SK-N-SH (cell line): Measurements from ENCODE around the gene NOTCH2. TPM values are rescaled to one million over a fixed set of nuclear protein-coding genes. Genes with fewer than 3 reads are reported as not detected.

ENCODE experiments used
- CTCF ChIA-PET: fragments of 300-600, 350-600 bp; formaldehyde crosslinking; extraction: SDS; loops from one replicate; lab custom pipeline; 2021; lab: Yijun Ruan, JAX
- POLR2A ChIA-PET: fragments of 350-600 bp; sonication (Branson Sonifier 250); formaldehyde crosslinking; extraction: SDS; loops from one replicate; lab custom pipeline; 2020; ENCODE audit warnings: antibody characterized with exemption, inconsistent platforms; lab: Yijun Ruan, JAX
- DNase-seq: peaks from one replicate; pipeline ENCODE4 v3.0.0; 2012
- H2AFZ ChIP-seq: fragments of 200-600 bp; sonication (generic); 2 replicates; pipeline ENCODE4 v1.8.1; 2016; ENCODE audit warnings: antibody characterized with exemption, mild to moderate bottlenecking, low read depth
- H3F3A ChIP-seq: fragments of 200-600 bp; sonication (generic); replicated peaks from 2 replicates; pipeline ENCODE3; 2016; ENCODE audit warnings: antibody characterized with exemption, mild to moderate bottlenecking; ENCODE audit not compliant: insufficient read depth
- H3K27ac ChIP-seq, 2 experiments: fragments of 200-500 bp in 1 of 2; fragments of 200-600 bp in 1 of 2; sonication (Bioruptor generic) in 1 of 2; sonication (generic), shearing (Covaris generic) in 1 of 2; 2 replicates each; pipeline versions ENCODE4 v1.5.1 to v1.6.1; 2014 to 2016; ENCODE audit warnings: low read depth in 2 of 2, inconsistent platforms in 1 of 2, low read length in 1 of 2, mild to moderate bottlenecking in 1 of 2, mixed read lengths in 1 of 2
- H3K27me3 ChIP-seq: fragments of 200-600 bp; sonication (generic), shearing (Covaris generic); 2 replicates; pipeline ENCODE4 v1.6.1; 2016; ENCODE audit warnings: mixed run types; ENCODE audit not compliant: insufficient read depth
- H3K36me3 ChIP-seq, 2 experiments: fragments of 200-500 bp in 1 of 2; fragments of 200-600 bp in 1 of 2; sonication (Bioruptor generic) in 1 of 2; sonication (generic) in 1 of 2; replicated peaks in 1 of 2; 2 replicates each; pipeline versions ENCODE3 to v1.5.1; 2014 to 2016; ENCODE audit warnings: low read length in 1 of 2, mild to moderate bottlenecking in 1 of 2; ENCODE audit not compliant: insufficient read depth in 2 of 2, control insufficient read depth in 1 of 2
- H3K4me1 ChIP-seq, 2 experiments: fragments of 200-500 bp in 1 of 2; fragments of 200-600 bp in 1 of 2; sonication (Bioruptor generic) in 1 of 2; sonication (generic), shearing (Covaris generic) in 1 of 2; 2 replicates each; pipeline versions ENCODE4 v1.5.1 to v1.6.1; 2014 to 2016; ENCODE audit warnings: low read depth in 1 of 2, low read length in 1 of 2, mixed run types in 1 of 2; ENCODE audit not compliant: insufficient read depth in 2 of 2, control insufficient read depth in 1 of 2
- H3K4me2 ChIP-seq: fragments of 200-600 bp; sonication (generic), shearing (Covaris generic); 2 replicates; pipeline ENCODE4 v1.6.1; 2017; ENCODE audit warnings: mixed run types
- H3K4me3 ChIP-seq, 2 experiments: fragments of 200-500 bp in 1 of 2; fragments of 200-600 bp in 1 of 2; sonication (Bioruptor generic) in 1 of 2; sonication (generic), shearing (Covaris generic) in 1 of 2; 2 replicates each; pipeline versions ENCODE4 v1.5.1 to v1.8.1; 2014 to 2016; ENCODE audit warnings: low read depth in 2 of 2, inconsistent platforms in 1 of 2, low read length in 1 of 2, mild to moderate bottlenecking in 1 of 2, mixed read lengths in 1 of 2, moderate library complexity in 1 of 2
- H3K79me2 ChIP-seq: fragments of 200-600 bp; sonication (generic); 2 replicates; pipeline ENCODE4 v1.8.1; 2017; ENCODE audit warnings: mild to moderate bottlenecking; ENCODE audit not compliant: insufficient read depth
- H3K9ac ChIP-seq: fragments of 200-600 bp; sonication (generic); 2 replicates; pipeline ENCODE4 v1.6.1; 2017; ENCODE audit warnings: mixed run types
- H3K9me2 ChIP-seq: fragments of 200-600 bp; sonication (generic); 2 replicates; pipeline ENCODE4 v1.6.1; 2017; ENCODE audit warnings: mixed run types
- H3K9me3 ChIP-seq: fragments of 200-600 bp; sonication (generic); 2 replicates; pipeline ENCODE4 v1.6.1; 2017; ENCODE audit warnings: mixed run types, mild to moderate bottlenecking, moderate library complexity
- H4K20me1 ChIP-seq: fragments of 200-600 bp; sonication (generic); 2 replicates; pipeline ENCODE4 v1.6.1; 2017; ENCODE audit warnings: mild to moderate bottlenecking, mixed run types; ENCODE audit not compliant: insufficient read depth
- CHD2 ChIP-seq: fragments of 150-350 bp; IDR thresholded peaks from 2 replicates; pipeline ENCODE4 v1.6.1; 2018; ENCODE audit warnings: low read length; ENCODE audit not compliant: partially characterized antibody
- FOSL2 ChIP-seq: IDR thresholded peaks from 2 replicates; pipeline ENCODE4 v1.4.0; 2012; ENCODE audit warnings: low read depth, mild to moderate bottlenecking, moderate library complexity, borderline replicate concordance
- NRF1 ChIP-seq: IDR thresholded peaks from 2 replicates; pipeline ENCODE4 v1.6.1; 2012; ENCODE audit warnings: low read depth, mild to moderate bottlenecking, low read length
- PBX3 ChIP-seq: IDR thresholded peaks from 2 replicates; pipeline ENCODE4; 2012
- RAD21 ChIP-seq: IDR thresholded peaks from 2 replicates; pipeline ENCODE4 v1.6.1; 2012; ENCODE audit warnings: mild to moderate bottlenecking, low read length
- RCOR1 ChIP-seq: fragments of 150-350 bp; IDR thresholded peaks from 2 replicates; pipeline ENCODE4 v1.6.1; 2017; ENCODE audit warnings: antibody characterized with exemption, low read length
- SIN3A ChIP-seq: IDR thresholded peaks from 2 replicates; pipeline ENCODE4 v1.6.1; 2012; ENCODE audit warnings: low read depth, mild to moderate bottlenecking, low read length, moderate library complexity, borderline replicate concordance
- SMC3 ChIP-seq: IDR thresholded peaks from 2 replicates; pipeline ENCODE4 v1.6.1; 2012; ENCODE audit warnings: low read depth, low read length, improper control_type of control experiment
- TAF1 ChIP-seq: IDR thresholded peaks from 2 replicates; pipeline ENCODE4 v1.6.1; 2012; ENCODE audit warnings: low read depth, mild to moderate bottlenecking, low read length, moderate library complexity, borderline replicate concordance
- TEAD4 ChIP-seq: IDR thresholded peaks from 2 replicates; pipeline ENCODE4 v1.4.0; 2012; ENCODE audit warnings: mild to moderate bottlenecking, borderline replicate concordance; ENCODE audit not compliant: insufficient read depth
- USF2 ChIP-seq: fragments of 150-350 bp; IDR thresholded peaks from 2 replicates; pipeline ENCODE4 v1.6.1; 2017; ENCODE audit warnings: antibody characterized with exemption, low read length, low read depth, borderline replicate concordance
- WGBS: methylation state at CpG from one replicate; pipeline ENCODE4 v1.1.6; 2017; ENCODE audit warnings: low lambda C conversion rate; 5-methylcytosine and 5-hydroxymethylcytosine counted together
- polyA plus RNA-seq, 3 experiments: library from polyadenylated mRNA; depleted of rRNA; stranded (reverse); fragments of >200 nt; gene quantifications; 2 replicates each; pipeline ENCODE4 v1.2.3, GENCODE V29; 2012

The NOTCH2 gene
- polyA plus RNA-seq, 1 of the 3 experiments (the other 2 are of a cell fraction) = 23.0 TPM

- WGBS = 31% methylated on average over 1 of the region's 1 CpG
- peak overlapping the region; percentile 47 for H3K4me2 ChIP-seq
- TF ChIP-seq USF2 (no peak), SMC3 (no peak), TEAD4 (no peak), RAD21 (no peak), CHD2 (no peak), SIN3A (no peak), RCOR1 (no peak), NRF1 (no peak)
- H3K27ac ChIP-seq = peak overlapping the region in 1 of 2 experiments; percentile 89; a peak in 3 of 4 replicates
- H3K9ac ChIP-seq = peak overlapping the region; percentile 33
- ChIA-PET CTCF (interaction anchor here (0.8 to 7.4 kb wide), 5 partner anchors 10 to 137 kb away, joined by 3 to 105 read pairs (median 5); no protein-coding TSS in a partner anchor), POLR2A (no interaction called here)
- H3K4me3 ChIP-seq = no peak overlapping the region
- H4K20me1 ChIP-seq = no peaks in the 10 kb centered on the region
- no peaks in the 10 kb centered on the region for H3K9me3 ChIP-seq
- H3F3A ChIP-seq = peaks cover 44% of the 10 kb centered on the region
- H3K79me2 ChIP-seq = peaks cover 41% of the 10 kb centered on the region
- no peak overlapping the region for H2AFZ ChIP-seq
- H3K36me3 ChIP-seq = peaks cover 24 to 79% of the 10 kb centered on the region in 2 experiments
- DNase-seq = no peak
- peaks cover 0 to 20% of the 10 kb centered on the region in 2 experiments; a peak in 2 of 4 replicates for H3K4me1 ChIP-seq
- H3K9me2 ChIP-seq = no peaks in the 10 kb centered on the region
- no peaks in the 10 kb centered on the region for H3K27me3 ChIP-seq
Observed at GRCh38 chr1:119946724-119947123, 122.7 kb downstream of the NOTCH2 start.

- Histone ChIP-seq H3K4me3 (no peak overlapping the region), H2AFZ (no peak overlapping the region), H3K9me2 (no peaks in the 10 kb centered on the region), H3K4me2 (no peak overlapping the region), H3K36me3 (peaks cover 32 to 78% of the 10 kb centered on the region in 2 experiments), H3K4me1 (peaks cover 0 to 20% of the 10 kb centered on the region in 2 experiments; a peak in 2 of 4 replicates), H3K9me3 (no peaks in the 10 kb centered on the region), H3K79me2 (peaks cover 41% of the 10 kb centered on the region), H4K20me1 (no peaks in the 10 kb centered on the region), H3K27ac (no peak overlapping the region), H3F3A (peaks cover 30% of the 10 kb centered on the region), H3K27me3 (no peaks in the 10 kb centered on the region), H3K9ac (no peak overlapping the region)
- 72% methylated on average over 2 of the region's 2 CpGs for WGBS
- DNase-seq = no peak
- TF ChIP-seq PBX3 (no peak), TAF1 (no peak), FOSL2 (no peak)
- ChIA-PET POLR2A (no interaction called here), CTCF (interaction anchor here (0.7 to 1.8 kb wide), 7 partner anchors 8 to 73 kb away, joined by 3 to 5 read pairs (median 3); no protein-coding TSS in a partner anchor)
Observed at GRCh38 chr1:119943216-119943615, 126.2 kb downstream of the NOTCH2 start.
